ENCODE results near the gene SHISA5.

The SHISA5 gene

GRCh38 chr3:48459773-48460516 lies 44.0 kb downstream of the SHISA5 start:
- no peak overlapping the region for H3K4me3 ChIP-seq (ENCODE audit: low read depth, low read length)
- no peak for DNase-seq (ENCODE audit: low read depth)
- TF ChIP-seq CTCF (conservative IDR thresholded peaks at IDR 0.05; ENCODE audit: low read depth, low read length) = no peak

GRCh38 chr3:48459331-48459730 lies 44.6 kb downstream of the SHISA5 start:
- DNase-seq (ENCODE audit: low read depth) = no peak
- TF ChIP-seq CTCF (conservative IDR thresholded peaks at IDR 0.05; ENCODE audit: low read depth, low read length) = no peak
- H3K4me3 ChIP-seq (ENCODE audit: low read depth, low read length) = no peak overlapping the region

- TF ChIP-seq CTCF (conservative IDR thresholded peaks at IDR 0.05; ENCODE audit: low read depth, low read length) = no peak
Observed at GRCh38 chr3:48456456-48456855, 47.5 kb downstream of the SHISA5 start.

GRCh38 chr3:48451270-48451669 lies 52.7 kb downstream of the SHISA5 start:
- no peak overlapping the region for H3K4me3 ChIP-seq (ENCODE audit: low read depth, low read length)
- DNase-seq (ENCODE audit: low read depth) = no peak
- TF ChIP-seq CTCF (conservative IDR thresholded peaks at IDR 0.05; ENCODE audit: low read depth, low read length) = no peak

More at GRCh38 chr3:48456456-48456855, 47.5 kb downstream of the SHISA5 start:
- no peak for DNase-seq (ENCODE audit: low read depth)
- no peak overlapping the region for H3K4me3 ChIP-seq (ENCODE audit: low read depth, low read length)

GRCh38 chr3:48446425-48447193 lies 57.4 kb downstream of the SHISA5 start, which contains the start of gene ATRIP:
TSS of gene ATRIP (plus strand) at chr3:48446737. CDS start at chr3:48446846, 109 bp downstream.
- DNase-seq (ENCODE audit: low read depth) = peak; percentile 84
- TF ChIP-seq CTCF (conservative IDR thresholded peaks at IDR 0.05; ENCODE audit: low read depth, low read length) = no peak
- peak within 1 kb of the TSS; percentile 95 for H3K4me3 ChIP-seq (ENCODE audit: low read depth, low read length)

GRCh38 chr3:48446043-48446424 lies 57.9 kb downstream of the SHISA5 start:
- DNase-seq (ENCODE audit: low read depth) = no peak
- H3K4me3 ChIP-seq (ENCODE audit: low read depth, low read length) = peak overlapping the region; percentile 95
- no peak for TF ChIP-seq CTCF (conservative IDR thresholded peaks at IDR 0.05; ENCODE audit: low read depth, low read length)
